HG02610 (cell line): ENCODE results near the gene MARCHF10.

Experiments used
- ATAC-seq: cut with Tn5 transposase; IDR thresholded peaks from one replicate; pipeline ENCODE4 v1.9.1; 2021; ENCODE audit warnings: mild to moderate bottlenecking, moderate library complexity; ENCODE audit not compliant: unreplicated experiment

Gene MARCHF10

DNA sequence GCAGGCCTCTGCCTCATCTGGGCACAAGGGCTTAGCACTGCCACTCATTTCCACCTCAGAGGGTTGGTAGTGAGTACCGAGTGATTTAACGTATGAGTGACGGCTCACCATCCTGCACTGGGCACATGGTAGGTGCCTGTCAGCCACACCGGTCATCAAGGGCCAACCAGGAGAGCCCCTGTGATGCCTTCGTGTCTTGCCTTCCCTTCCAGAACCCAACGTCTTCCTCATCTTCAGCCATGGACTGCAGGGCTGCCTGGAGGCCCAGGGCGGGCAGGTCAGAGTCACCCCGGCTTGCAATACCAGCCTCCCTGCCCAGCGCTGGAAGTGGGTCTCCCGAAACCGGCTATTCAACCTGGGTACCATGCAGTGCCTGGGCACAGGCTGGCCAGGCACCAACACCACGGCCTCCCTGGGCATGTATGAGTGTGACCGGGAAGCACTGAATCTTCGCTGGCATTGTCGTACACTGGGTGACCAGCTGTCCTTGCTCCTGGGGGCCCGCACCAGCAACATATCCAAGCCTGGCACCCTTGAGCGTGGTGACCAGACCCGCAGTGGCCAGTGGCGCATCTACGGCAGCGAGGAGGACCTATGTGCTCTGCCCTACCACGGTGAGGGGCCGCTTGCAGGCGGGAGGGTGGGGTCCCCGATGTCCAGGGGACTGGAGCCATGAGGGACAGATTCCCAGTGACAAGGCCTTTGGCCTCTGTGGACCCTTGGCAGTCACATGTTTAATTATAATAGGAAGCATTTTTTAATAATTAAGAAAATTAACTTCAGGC, 143.6 kb downstream of the MARCHF10 start:
- ATAC-seq = no peak

DNA sequence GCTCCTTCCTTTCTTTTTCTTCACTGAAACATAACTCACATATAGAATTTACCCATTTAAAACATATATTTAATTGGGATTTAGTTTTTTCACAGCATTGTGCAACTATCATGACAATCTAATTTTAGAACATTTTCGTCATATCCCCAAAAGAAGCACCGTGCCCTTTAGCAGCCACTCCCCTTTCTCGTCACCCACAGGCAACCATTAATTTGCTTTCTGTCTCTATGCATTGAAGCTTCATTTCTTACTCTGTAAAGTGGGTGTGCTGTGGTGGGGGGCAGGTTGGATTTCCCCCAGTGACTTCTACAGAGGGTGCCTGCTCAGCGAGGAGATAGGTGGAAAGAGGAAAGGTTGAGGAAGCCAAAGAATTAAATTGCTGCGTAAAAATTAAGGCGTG, 144.8 kb downstream of the MARCHF10 start:
- ATAC-seq = no peak

DNA sequence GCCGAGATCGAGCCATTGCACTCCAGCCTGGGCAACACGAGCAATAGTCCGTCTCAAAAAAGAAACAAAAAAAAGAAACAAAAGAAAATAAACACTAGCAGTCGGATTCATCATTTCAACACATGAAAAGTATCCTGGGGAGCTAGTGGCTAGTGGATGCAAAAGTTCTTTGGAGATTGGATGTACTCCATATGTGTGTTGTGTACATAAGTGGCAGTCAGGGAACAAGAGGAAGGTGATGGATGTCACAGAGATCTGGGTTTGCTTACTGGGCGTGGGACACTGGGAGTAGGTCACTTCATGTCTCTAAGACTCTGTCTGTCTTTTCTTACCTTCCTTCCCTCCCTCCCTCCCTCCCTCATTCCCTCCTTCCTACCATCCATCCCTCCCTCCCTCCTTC, 145.3 kb downstream of the MARCHF10 start:
- ATAC-seq = no peak

DNA sequence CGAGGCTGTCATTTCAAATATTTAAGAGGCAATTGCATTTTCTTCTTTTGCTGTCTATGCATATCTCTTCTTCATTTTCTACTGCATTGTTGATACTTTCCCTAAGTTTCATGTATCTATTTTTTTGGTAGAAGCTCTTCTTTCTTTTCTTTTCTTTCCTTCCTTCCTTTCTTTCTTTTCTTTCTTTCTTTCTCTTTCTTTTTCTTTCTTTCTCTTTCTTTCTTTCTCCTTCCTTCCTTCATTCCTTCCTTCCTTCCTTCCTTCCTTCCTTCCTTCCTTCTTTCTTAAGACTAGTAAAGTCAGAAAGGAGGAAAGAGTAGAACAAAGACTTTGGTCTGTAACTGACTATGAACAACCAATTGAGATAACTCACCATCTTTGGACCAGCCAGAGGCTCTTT, 146.8 kb downstream of the MARCHF10 start:
- no peak for ATAC-seq

DNA sequence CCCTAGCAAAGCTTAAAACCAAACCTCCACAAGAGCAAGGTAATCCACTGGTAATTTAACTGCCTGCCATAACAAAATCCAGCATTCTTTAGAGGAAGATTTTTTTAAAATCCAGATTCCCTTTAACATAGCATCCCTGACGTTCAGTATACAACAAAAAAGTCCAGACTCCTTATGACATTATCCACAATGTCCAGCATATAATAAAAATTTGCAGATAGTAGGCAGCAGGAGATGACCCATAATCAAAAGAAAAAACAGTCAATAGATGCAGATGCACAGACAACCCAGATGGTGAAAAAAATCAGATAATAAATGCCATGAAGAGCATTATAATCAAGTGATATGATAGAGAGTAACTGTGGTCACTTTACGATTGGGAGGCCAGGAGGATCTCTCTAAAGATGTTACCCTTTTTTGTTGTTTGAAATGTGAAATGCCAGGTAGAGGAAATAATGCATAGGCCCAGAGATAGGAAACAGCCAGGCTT, 147.4 kb downstream of the MARCHF10 start:
- no peak for ATAC-seq

DNA sequence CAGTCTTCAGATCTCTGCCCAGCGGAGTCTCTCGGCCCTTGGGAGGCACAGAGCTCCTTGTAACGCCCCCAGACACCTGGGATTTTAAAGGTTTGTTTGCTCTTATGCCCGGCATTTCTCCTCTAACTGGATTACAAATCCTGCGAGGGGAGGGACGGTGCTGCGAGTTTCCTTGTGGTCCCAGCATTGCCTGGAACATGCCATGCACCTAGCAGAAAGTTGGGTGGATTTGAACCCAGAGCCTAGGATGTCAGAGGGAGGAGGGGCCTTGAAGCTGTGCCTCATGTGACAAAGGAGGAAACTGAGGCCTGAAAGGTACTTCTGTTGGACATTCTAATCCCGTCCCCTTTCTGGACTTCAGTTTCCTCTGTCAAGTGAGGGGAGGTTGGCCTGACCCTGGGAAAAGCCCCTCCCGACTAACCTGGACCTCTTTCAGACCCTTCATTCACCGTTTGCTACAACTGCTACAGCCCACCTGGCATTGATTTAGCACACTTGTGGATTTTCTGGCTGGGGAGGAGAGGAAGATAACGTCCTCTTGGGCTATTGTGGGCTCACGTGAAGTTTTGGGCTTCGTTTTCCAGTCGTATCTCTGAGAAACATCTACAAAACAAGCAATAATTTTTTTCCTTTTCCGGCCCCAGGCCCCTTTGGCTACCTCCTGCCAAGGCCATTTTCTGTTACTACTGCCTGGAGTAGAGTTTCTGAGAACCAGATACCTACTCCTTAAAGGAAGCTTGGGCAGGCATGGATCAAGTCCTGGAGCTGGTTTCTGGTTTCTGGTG, 149.8 kb downstream of the MARCHF10 start:
- no peak for ATAC-seq

DNA sequence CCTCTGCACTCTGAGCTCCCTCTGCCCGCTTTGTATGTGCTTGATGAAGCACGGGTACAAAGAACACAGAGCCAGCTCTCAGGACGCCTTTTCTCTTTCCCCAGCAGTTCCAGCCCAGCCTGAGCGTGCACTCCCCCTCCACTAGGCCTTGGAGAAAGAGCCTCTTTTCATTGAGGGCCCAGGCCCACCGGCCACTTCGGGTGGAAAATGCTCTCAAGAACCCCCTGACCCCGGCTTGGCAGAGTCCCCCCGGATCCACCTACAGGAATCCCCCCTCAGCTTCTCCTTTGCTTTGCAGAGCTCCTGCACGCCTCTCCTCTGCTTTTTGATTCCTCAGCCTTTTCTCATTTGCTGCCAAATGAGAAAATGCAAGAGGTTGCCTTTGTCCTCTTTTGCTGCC, 150.4 kb downstream of the MARCHF10 start:
- no peak for ATAC-seq

DNA sequence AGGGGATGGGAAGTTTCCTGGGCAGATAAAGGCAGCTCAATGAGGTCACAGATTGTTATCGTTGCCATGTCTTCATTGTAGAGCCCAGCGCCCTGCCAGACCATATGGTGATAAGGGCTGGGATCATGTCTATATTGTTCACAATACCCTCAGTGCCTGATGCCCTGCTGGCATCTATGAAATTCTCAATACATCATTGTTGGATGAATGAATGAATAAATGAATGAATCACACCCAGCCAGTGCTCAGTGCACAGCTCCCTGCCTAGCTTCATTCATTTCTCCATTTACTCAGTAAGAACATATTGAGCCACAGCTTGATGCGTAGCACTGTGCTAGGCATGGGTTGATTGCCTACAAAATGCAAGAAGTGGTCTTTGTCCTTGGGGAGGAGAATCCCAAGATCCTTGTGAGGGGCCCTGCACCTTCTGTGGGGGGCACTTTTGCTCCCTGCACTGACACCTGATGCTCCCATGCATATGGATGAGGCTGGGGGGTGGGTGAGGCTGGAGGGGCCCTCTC, 150.9 kb downstream of the MARCHF10 start:
- no peak for ATAC-seq

DNA sequence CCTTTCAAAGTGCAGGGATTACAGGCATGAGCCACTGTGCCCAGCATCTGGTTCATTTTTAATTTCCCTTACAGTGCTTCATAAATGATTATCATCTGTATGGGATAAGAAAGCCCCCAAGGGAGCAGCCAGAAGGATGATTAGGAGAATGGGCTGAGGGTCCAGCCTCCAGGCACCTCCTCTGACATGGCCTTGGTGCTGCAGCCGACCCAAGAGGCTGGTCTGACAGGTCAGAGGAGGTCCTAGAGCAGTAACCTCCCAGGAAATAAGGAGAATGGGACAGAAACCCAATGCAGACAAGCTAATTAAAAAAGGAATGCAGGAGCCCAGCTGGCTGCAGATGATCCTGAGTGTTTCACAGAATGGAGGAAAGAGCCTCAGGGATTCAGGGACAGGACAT, 151.7 kb downstream of the MARCHF10 start:
- no peak for ATAC-seq

DNA sequence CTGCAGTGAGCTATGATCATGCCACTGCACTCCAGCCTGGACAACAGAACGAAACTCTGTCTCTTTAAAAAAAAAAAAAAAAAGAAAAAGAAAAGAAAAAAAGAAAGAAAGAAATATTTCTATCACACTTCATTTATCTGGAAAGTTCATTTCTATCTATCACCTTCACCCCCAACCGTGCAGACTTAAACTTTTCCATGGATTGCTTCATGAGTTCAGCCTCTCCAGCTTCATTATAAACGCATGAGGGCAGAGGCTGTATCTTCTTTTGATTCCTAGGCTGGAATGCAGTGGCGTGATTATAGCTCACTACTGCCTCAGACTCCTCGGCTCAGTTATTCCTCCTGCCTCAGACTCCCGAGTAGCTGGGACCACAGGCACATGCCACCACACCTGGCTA, 152.5 kb downstream of the MARCHF10 start:
- ATAC-seq = no peak

DNA sequence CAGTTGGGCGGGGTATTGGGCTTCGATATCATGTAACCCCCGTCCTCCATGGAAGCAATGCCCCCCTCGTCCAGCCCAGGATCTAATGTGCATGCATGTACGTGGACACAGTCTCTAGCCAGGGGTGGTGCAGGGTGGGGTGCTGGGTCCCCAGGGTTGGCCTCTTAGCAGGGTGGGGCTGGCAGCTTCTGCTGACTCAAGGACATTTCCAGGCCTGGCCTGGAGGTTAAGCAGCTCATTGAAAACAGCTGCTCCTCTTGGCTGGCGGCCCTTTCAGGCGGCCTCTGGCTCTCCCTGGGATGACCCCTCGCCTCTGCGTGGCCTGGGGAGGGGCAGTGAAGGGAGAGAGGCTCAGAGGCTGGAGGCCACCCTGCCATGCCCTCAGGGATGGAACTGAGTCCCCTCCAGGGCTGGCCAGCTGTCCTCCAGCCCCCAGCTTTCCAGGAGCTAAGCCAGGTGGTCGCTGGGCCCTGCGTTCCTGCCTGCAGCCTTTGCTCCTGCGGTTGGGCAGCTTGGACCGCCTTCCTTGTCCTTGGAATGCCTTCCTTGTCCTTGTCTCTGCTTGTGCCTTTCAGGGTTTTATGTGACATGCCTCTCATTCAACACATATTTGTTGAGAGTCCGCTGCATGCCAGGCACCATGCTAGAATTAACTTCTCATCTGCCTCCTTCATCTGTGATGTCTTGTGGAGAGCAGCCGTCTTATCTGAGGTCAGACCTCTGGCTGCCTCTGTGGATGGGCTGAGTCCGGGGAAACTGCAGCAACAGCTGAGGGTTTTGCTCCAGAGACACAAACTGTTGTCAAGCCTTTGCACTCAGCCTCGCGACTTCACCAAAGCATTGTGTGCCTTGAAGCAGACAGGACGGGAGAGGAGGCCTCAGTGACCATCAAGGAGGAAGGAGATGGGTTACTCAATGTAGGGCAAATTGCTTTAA, 154.0 kb downstream of the MARCHF10 start:
- ATAC-seq = no peak

DNA sequence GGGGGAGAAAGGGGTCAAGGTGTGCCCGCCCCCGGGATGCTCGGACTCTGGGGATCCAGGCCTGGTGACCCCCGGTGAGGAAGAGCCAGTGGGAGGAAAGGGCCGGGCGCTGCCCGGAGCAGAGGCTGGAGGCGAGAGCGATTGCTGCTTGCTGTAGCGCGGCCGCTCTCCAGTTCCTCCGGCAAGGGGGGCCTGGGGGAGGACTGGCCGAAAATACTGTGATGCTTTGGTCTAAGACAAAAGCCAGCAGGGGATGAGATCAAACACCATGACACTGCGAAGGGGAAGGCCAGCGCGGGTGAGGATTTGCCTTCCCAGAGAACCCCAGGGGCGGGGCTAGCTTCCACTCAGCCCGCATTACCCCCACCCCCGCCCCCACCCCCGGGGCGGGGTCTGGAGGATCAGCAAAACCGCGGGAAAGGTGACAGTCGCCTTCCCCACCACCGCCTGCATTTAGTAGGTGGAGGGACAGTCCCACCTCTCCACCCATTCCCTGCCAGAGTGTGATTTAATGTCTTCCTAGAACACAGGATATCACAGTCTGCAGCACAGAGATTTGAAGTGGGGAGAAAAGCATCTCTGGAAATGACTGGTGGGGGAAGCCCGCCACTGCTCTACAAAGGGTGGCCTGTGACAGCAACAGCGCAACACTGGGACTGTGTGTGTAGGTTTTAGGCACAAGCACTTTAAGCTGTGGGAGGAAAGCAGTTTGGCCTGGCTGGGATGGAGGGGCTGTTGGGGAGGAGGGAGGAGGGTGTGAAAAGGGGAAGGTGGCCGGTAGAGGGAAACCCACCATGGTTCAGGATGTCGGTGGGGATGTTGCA, 154.9 kb downstream of the MARCHF10 start:
- ATAC-seq = peak; percentile 90

DNA sequence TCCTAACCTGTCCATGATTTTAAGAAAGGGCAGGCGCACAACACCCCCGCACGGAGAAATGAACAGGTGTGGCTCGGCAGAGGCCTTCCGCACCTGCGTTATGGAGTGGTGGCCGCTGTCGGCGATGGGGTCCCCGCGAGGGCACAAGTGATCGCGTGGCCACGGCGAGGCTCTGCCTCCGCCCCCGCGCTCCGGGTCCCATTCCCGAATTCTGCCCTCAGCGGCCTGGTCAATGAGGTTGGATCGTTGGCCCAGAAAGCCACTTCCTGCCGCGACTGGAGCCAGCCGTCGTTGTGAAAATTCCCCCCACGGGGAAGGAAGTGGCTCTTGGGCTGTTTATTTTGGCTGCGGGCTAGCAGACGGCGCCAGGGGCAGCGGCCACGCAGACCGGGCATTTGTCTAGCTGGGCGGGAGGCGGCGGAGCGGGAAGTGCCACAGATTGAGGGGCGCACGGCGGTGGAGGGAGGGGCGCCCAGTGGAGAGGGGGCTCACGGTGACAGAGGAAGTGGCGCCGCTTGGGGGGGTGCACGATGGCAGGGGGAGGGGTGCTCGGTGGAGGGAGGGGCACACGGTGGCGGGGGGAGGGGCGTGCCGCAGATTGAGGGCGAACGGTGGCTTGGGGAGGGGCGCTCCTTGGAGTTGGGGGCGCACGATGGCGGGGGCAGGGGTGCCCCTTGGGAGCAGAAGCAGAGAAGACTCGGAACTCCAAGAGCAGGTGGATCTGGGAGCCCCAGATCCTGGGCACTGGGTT, 155.7 kb downstream of the MARCHF10 start:
- no peak for ATAC-seq
